Measurements from ENCODE around the gene GUCY2D.

The GUCY2D gene

DNA sequence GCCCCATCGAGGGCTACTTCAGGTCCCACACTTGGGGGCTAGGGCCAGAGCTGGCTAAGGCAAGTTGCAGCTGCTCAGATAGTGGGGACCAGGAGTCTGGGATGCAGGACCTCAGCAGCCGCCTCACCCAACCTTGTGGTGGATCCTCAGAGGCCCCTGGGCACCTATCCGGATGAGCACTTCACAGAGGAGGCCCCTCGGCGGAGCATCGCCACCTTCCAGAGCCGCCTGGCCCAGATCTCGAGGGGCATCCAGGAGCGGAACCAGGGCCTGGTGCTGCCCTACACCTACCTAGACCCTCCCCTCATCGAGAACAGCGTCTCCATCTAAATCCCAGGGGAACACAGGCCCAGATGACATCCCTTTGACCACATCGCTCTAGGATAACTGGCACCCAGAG is 45.8 kb downstream of the GUCY2D start:
- no peaks in the 10 kb centered on the region for H3K36me3 ChIP-seq (ENCODE audit: control insufficient read depth, insufficient read depth, low read length)
- no peak overlapping the region for H3K27ac ChIP-seq (ENCODE audit: low read depth, low read length)
- H3K9ac ChIP-seq (ENCODE audit: low read length), result no peak overlapping the region
- peaks cover 14% of the 10 kb centered on the region; the same call in 1 of the 2 replicates for H3K27me3 ChIP-seq (ENCODE audit: control insufficient read depth, insufficient read depth, low read length)
- H3K4me1 ChIP-seq (ENCODE audit: control insufficient read depth, insufficient read depth, low read length), result no peaks in the 10 kb centered on the region
- H3K4me3 ChIP-seq (ENCODE audit: low read depth, low read length), result no peak overlapping the region
- H3K9me3 ChIP-seq (ENCODE audit: control insufficient read depth, insufficient read depth, low read depth, low read length), result no peaks in the 10 kb centered on the region

DNA sequence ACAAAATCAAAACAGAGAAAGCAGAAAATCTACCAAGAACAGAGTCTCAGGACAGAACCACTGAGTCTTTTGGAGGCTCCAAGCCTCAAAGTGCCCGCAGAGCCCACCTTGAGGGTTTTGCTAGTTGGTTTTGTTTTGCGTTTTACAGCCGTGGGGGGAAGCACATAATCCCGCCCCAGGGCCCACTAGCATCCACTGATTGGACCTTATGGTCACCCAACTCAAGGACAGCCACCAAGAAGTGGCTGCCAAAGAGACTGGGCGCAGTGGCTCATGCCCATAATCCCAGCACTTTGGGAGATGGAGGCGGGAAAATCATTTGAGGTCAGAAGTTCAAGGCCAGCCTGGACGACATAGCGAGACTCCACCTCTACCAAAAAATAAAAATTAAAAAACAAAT is 46.3 kb downstream of the GUCY2D start:
- Histone ChIP-seq H3K27me3 (ENCODE audit: control insufficient read depth, insufficient read depth, low read length) (peaks cover 14% of the 10 kb centered on the region; the same call in 1 of the 2 replicates), H3K9ac (ENCODE audit: low read length) (no peak overlapping the region), H3K27ac (ENCODE audit: low read depth, low read length) (no peak overlapping the region)

DNA sequence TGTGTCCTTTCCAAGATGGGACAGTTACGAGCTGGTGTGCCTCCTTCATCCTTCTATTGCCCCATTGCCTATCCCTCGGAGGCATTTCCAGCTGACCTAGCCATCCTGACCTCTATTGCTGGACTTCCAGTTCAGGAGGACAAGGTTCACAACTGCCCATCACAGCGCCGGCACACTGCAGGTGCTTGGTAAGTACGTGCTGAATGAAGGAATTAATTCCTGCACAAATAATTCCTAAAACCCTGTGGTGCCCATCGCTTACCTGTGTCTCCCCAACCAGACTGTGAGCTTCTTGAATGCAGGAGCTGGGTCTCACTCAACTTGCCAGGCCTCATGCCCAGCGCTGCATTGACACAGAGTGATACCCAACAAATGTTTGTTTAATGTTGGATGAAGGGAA is 49.4 kb downstream of the GUCY2D start:
- no peaks in the 10 kb centered on the region for H3K9me3 ChIP-seq (ENCODE audit: control insufficient read depth, insufficient read depth, low read depth, low read length)
- H3K4me3 ChIP-seq (ENCODE audit: low read depth, low read length), result no peak overlapping the region
- H3K9ac ChIP-seq (ENCODE audit: low read length), result no peak overlapping the region
- no peak overlapping the region for H3K27ac ChIP-seq (ENCODE audit: low read depth, low read length)
- H3K27me3 ChIP-seq (ENCODE audit: control insufficient read depth, insufficient read depth, low read length), result peaks cover 11% of the 10 kb centered on the region
- H3K4me1 ChIP-seq (ENCODE audit: control insufficient read depth, insufficient read depth, low read length), result no peaks in the 10 kb centered on the region; the same call in 1 of the 2 replicates
- no peaks in the 10 kb centered on the region for H3K36me3 ChIP-seq (ENCODE audit: control insufficient read depth, insufficient read depth, low read length)

More for the DNA sequence above, 46.3 kb downstream of the GUCY2D start:
- H3K4me3 ChIP-seq (ENCODE audit: low read depth, low read length), result no peak overlapping the region
- no peaks in the 10 kb centered on the region for H3K9me3 ChIP-seq (ENCODE audit: control insufficient read depth, insufficient read depth, low read depth, low read length)
- H3K4me1 ChIP-seq (ENCODE audit: control insufficient read depth, insufficient read depth, low read length), result no peaks in the 10 kb centered on the region
- no peaks in the 10 kb centered on the region for H3K36me3 ChIP-seq (ENCODE audit: control insufficient read depth, insufficient read depth, low read length)

DNA sequence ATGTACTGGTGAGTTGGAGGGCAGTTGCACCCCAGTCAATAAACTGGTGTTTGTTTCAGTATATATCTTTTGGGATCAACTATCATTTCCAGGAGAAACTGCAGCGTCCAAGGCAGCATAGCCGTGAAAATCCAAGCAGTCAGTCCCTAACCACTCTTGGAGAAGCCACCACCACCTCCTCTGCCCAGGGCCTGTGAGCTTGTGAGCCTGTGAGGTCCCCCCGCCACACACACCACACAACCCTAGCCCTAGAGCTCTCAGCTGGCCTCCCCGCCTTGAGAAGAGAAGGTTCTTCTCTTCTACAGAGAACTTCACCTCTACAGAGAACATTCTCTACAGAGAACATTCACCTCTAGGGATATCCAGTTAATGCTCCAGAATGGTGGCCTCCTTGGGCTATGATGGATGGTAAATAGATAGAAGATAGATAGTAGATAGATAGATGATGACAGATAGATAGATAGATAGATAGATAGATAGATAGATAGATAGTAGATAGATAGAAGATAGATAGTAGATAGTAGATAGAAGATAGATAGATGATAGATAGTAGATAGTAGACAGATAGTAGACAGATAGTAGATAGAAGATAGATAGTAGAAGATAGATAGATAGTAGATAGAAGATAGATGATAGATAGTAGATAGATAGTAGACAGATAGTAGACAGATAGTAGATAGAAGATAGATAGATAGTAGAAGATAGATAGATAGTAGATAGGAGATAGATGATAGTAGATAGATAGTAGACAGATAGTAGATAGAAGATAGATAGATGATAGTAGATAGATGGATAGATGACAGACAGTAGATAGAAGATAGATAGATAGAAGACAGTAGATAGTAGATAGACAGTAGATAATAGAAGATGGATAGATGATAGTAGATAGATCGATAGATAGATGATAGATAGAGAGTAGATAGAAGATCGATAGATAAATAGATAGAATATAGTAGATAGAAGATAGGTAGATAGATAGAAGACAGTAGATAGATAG is 50.1 kb downstream of the GUCY2D start:
- no peaks in the 10 kb centered on the region for H3K36me3 ChIP-seq (ENCODE audit: control insufficient read depth, insufficient read depth, low read length)
- H3K27me3 ChIP-seq (ENCODE audit: control insufficient read depth, insufficient read depth, low read length), result peaks cover 19% of the 10 kb centered on the region
- no peaks in the 10 kb centered on the region; the same call in 1 of the 2 replicates for H3K4me1 ChIP-seq (ENCODE audit: control insufficient read depth, insufficient read depth, low read length)
- no peak overlapping the region for H3K27ac ChIP-seq (ENCODE audit: low read depth, low read length)
- no peak overlapping the region for H3K4me3 ChIP-seq (ENCODE audit: low read depth, low read length)
- no peaks in the 10 kb centered on the region for H3K9me3 ChIP-seq (ENCODE audit: control insufficient read depth, insufficient read depth, low read depth, low read length)
- H3K9ac ChIP-seq (ENCODE audit: low read length), result no peak overlapping the region

DNA sequence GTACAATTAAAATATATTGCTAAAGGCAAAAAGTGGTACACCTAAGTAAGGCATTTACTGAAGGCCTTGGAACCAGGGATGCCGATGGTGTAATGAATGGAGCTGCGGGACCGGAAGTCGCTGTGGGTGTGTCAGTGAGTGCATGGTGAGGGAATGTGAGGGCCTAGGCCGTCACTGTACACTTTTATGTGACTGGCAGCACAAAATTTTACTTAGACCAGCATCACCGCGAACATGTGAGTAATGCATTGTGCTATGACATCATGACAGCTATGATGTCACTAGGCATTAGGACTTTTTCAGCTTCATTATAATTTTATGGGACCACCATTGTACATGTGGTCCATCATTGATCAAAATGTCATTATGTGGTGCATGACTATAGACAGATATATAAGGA is 51.2 kb downstream of the GUCY2D start:
- Histone ChIP-seq H3K9ac (ENCODE audit: low read length) (no peak overlapping the region), H3K27ac (ENCODE audit: low read depth, low read length) (no peak overlapping the region), H3K36me3 (ENCODE audit: control insufficient read depth, insufficient read depth, low read length) (no peaks in the 10 kb centered on the region)

DNA sequence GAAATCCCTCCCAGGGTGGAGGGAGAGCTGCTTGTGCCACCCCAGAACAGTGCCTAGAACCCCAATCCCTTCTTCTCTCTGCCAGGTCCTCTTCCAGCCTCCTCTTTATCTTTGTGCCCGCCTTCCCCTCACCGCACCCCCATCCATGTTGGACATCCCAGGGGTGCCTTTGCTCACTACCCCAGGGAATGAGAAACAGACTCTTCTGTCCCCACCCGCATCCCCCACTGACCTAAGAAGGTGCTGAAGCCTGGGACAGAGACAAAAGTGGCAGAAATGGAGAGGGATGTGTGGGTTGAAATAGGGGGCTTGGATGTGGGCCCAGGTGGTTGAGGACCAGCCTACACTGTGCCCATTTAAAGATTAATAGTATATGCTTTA is 53.4 kb downstream of the GUCY2D start:
- no peaks in the 10 kb centered on the region for H3K36me3 ChIP-seq (ENCODE audit: control insufficient read depth, insufficient read depth, low read length)
- H3K9ac ChIP-seq (ENCODE audit: low read length), result no peak overlapping the region
- H3K4me1 ChIP-seq (ENCODE audit: control insufficient read depth, insufficient read depth, low read length), result peaks cover 8% of the 10 kb centered on the region; the same call in 1 of the 2 replicates
- H3K9me3 ChIP-seq (ENCODE audit: control insufficient read depth, insufficient read depth, low read depth, low read length), result no peaks in the 10 kb centered on the region
- no peak overlapping the region for H3K4me3 ChIP-seq (ENCODE audit: low read depth, low read length)
- no peak overlapping the region for H3K27ac ChIP-seq (ENCODE audit: low read depth, low read length)
- peaks cover 38% of the 10 kb centered on the region for H3K27me3 ChIP-seq (ENCODE audit: control insufficient read depth, insufficient read depth, low read length)

More for the DNA sequence above, 51.2 kb downstream of the GUCY2D start:
- H3K4me1 ChIP-seq (ENCODE audit: control insufficient read depth, insufficient read depth, low read length), result peaks cover 2% of the 10 kb centered on the region; the same call in 1 of the 2 replicates
- H3K27me3 ChIP-seq (ENCODE audit: control insufficient read depth, insufficient read depth, low read length), result peaks cover 23% of the 10 kb centered on the region
- no peaks in the 10 kb centered on the region for H3K9me3 ChIP-seq (ENCODE audit: control insufficient read depth, insufficient read depth, low read depth, low read length)
- H3K4me3 ChIP-seq (ENCODE audit: low read depth, low read length), result no peak overlapping the region

DNA sequence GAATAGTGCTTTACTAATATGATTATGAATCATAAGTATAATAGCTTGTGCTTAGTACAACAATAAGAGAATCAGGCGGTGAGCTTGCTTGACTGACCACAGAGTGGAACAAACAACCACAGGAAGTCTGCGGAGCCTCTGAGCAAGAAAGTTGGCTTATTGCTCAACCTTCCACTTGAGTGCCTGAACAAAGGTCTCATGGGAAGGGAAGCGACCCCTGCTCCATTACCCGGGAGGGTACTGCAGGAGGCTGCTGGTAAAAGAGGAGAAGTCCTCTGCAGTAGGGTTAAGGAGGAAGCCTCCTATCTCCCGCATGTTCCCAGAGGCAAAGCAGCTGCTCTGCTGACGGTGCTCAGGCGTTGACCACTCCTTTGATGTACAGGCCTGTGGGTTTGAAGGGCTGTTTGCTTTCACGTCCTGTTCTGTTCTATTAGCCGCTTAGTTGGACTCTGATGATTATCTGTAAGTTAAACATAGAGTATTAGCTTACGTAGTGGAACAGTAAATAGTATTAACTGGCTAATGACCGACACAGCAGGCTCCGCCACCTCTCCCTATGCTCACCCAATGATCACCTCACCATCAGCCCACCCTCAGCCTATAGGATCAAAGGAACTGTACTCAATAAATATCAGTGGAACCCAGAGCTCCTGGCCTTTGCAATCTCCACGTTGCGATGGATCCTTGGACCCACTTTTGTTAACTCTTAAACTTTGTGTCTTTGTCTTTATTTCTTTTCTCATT is 54.0 kb downstream of the GUCY2D start:
- Histone ChIP-seq H3K27ac (ENCODE audit: low read depth, low read length) (no peak overlapping the region), H3K9me3 (ENCODE audit: control insufficient read depth, insufficient read depth, low read depth, low read length) (no peaks in the 10 kb centered on the region), H3K9ac (ENCODE audit: low read length) (no peak overlapping the region), H3K27me3 (ENCODE audit: control insufficient read depth, insufficient read depth, low read length) (peaks cover 43% of the 10 kb centered on the region), H3K4me3 (ENCODE audit: low read depth, low read length) (no peak overlapping the region), H3K4me1 (ENCODE audit: control insufficient read depth, insufficient read depth, low read length) (peaks cover 13% of the 10 kb centered on the region), H3K36me3 (ENCODE audit: control insufficient read depth, insufficient read depth, low read length) (no peaks in the 10 kb centered on the region)

DNA sequence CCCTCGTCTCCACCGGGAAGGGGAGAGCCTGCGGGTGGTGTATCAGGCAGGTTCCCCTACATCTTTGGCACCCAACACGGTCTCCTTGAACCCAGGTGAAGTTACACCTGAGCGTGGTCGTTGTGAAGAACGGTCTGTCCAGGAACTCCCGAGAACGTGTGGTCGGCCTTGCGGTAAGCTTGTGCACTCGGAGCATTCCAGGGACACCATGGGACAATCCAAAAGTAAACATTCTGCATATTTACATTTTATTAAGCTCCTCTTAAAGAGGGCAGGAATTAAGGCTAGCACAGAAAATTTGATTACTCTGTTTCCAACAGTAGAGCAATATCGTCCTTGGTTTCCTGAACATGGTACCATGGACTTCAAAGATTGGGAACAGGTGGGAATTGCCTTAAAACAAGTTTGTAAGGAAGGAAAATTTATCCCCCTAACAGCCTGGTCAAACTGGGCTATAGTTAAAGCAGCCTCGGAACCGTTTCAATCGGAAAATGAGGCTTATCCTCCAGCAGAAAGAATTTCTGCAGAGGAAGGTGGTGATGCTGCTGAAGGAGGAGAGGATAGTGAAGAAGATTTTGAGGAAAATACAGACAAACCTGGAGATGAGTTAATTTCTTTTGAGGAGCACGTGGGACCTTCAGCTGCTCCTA is 54.7 kb downstream of the GUCY2D start:
- H3K4me3 ChIP-seq (ENCODE audit: low read depth, low read length), result no peak overlapping the region
- H3K27ac ChIP-seq (ENCODE audit: low read depth, low read length), result no peak overlapping the region
- H3K27me3 ChIP-seq (ENCODE audit: control insufficient read depth, insufficient read depth, low read length), result peaks cover 43% of the 10 kb centered on the region
- H3K9ac ChIP-seq (ENCODE audit: low read length), result no peak overlapping the region
- H3K9me3 ChIP-seq (ENCODE audit: control insufficient read depth, insufficient read depth, low read depth, low read length), result no peaks in the 10 kb centered on the region
- H3K36me3 ChIP-seq (ENCODE audit: control insufficient read depth, insufficient read depth, low read length), result no peaks in the 10 kb centered on the region
- H3K4me1 ChIP-seq (ENCODE audit: control insufficient read depth, insufficient read depth, low read length), result peaks cover 17% of the 10 kb centered on the region

DNA sequence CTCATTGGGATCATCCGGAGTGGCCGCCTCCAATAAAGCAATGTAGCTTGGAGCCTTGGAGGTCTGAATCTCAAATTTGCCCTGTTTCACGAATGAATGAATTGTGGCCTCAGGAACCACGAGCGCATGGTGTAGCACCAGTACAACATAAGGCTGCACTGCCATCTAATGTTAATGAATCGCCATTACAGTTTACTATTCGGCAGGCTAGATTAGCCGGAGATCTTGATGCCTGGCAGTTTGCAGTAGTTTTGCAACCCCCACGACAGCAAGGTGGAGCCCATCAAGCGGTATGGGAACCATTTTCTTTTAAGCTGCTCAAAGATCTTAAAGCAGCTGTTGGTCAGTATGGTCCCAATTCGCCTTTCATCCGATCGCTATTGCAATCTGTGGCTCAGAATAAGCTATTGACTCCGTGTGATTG is 55.3 kb downstream of the GUCY2D start:
- no peak overlapping the region for H3K27ac ChIP-seq (ENCODE audit: low read depth, low read length)
- H3K27me3 ChIP-seq (ENCODE audit: control insufficient read depth, insufficient read depth, low read length), result peaks cover 49% of the 10 kb centered on the region
- H3K4me1 ChIP-seq (ENCODE audit: control insufficient read depth, insufficient read depth, low read length), result peaks cover 23% of the 10 kb centered on the region
- no peak overlapping the region for H3K4me3 ChIP-seq (ENCODE audit: low read depth, low read length)
- no peaks in the 10 kb centered on the region for H3K9me3 ChIP-seq (ENCODE audit: control insufficient read depth, insufficient read depth, low read depth, low read length)
- no peak overlapping the region for H3K9ac ChIP-seq (ENCODE audit: low read length)
- no peaks in the 10 kb centered on the region for H3K36me3 ChIP-seq (ENCODE audit: control insufficient read depth, insufficient read depth, low read length)

DNA sequence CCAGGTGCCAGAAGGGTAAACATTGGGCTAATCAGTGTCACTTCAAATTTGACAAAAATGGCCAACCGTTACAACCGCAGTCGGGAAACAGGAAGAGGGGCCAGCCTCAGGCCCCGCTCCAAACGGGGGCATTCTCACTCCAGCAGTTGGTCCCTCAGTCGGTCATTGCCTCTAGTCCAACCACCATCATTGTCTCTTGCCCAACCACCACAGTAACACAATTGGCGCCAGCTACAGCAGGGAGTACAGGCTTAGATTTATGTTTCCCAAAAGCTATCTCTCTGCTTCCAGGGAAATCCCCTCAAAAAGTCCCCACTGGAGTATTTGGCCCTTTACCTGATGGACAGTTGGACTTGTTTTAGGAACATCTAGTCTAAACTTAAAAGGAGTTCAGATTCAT is 56.7 kb downstream of the GUCY2D start:
- Histone ChIP-seq H3K9me3 (ENCODE audit: control insufficient read depth, insufficient read depth, low read depth, low read length) (no peaks in the 10 kb centered on the region), H3K27ac (ENCODE audit: low read depth, low read length) (no peak overlapping the region), H3K4me1 (ENCODE audit: control insufficient read depth, insufficient read depth, low read length) (peaks cover 30% of the 10 kb centered on the region), H3K9ac (ENCODE audit: low read length) (no peak overlapping the region), H3K27me3 (ENCODE audit: control insufficient read depth, insufficient read depth, low read length) (peaks cover 59% of the 10 kb centered on the region), H3K36me3 (ENCODE audit: control insufficient read depth, insufficient read depth, low read length) (no peaks in the 10 kb centered on the region), H3K4me3 (ENCODE audit: low read depth, low read length) (no peak overlapping the region)
